B cell (primary cell): ENCODE results near the gene NTN1. TPM values are rescaled to one million over a fixed set of nuclear protein-coding genes. Genes with fewer than 3 reads are reported as not detected.

Experiments
- ATAC-seq: fragments of 200-7000 bp; cut with Tn5 transposase; one replicate; pipeline ENCODE4 v1.10.0; 2021; ENCODE audit warnings: low read depth, mild to moderate bottlenecking, moderate number of reproducible peaks, moderate library complexity
- CTCF ChIA-PET: fragments of 350-600 bp; sonication (Branson Sonifier 250); formaldehyde crosslinking; loops from one replicate; lab custom pipeline; 2021; ENCODE audit warnings: antibody characterized with exemption, inconsistent platforms; lab: Charles Lee
- POLR2A ChIA-PET: fragments of 350-600 bp; sonication (Branson Sonifier 250); formaldehyde crosslinking; loops from one replicate; lab custom pipeline; 2021; ENCODE audit warnings: antibody characterized with exemption; lab: Charles Lee
- DNase-seq: peaks from one replicate; pipeline ENCODE4 v3.0.0; 2013
- H2AFZ ChIP-seq: 2 replicates; pipeline ENCODE4 v1.6.1; 2012; ENCODE audit warnings: mild to moderate bottlenecking, low read depth, low read length; ENCODE audit not compliant: insufficient read depth, poor library complexity, severe bottlenecking
- H3K27ac ChIP-seq, 2 donors: 1 replicate in 1 of 2; 2 replicates in 1 of 2; pipeline ENCODE4 v1.5.1; 2012 to 2013; ENCODE audit warnings: low read length in 2 of 2, mild to moderate bottlenecking in 2 of 2, moderate library complexity in 1 of 2
- H3K27me3 ChIP-seq, 4 experiments: fragments of 200-600 bp in 1 of 4; sonication (generic) in 1 of 4; replicated peaks in 1 of 4; 1 replicate in 2 of 4; 2 replicates in 2 of 4; pipeline versions ENCODE4 v1.6.1 to v1.7.0; 2013 to 2016; ENCODE audit warnings: low read length in 3 of 4, mild to moderate bottlenecking in 2 of 4, mixed read lengths in 1 of 4, moderate library complexity in 1 of 4; ENCODE audit not compliant: insufficient read depth in 4 of 4, control insufficient read depth in 3 of 4; ENCODE audit errors: control extremely low read depth in 1 of 4
- H3K36me3 ChIP-seq, 2 experiments: replicated peaks in 1 of 2; 1 replicate in 1 of 2; 2 replicates in 1 of 2; pipeline versions ENCODE4 v1.6.1 to v1.7.1; 2013; ENCODE audit warnings: low read length in 1 of 2; ENCODE audit not compliant: insufficient read depth in 2 of 2, control insufficient read depth in 1 of 2; ENCODE audit errors: control extremely low read depth in 1 of 2, extremely low read depth in 1 of 2
- H3K4me1 ChIP-seq, 2 donors: fragments of 200-600 bp in 1 of 2; sonication (generic) in 1 of 2; 1 replicate in 1 of 2; 2 replicates in 1 of 2; pipeline versions ENCODE4 v1.5.1 to v1.6.1; 2013 to 2017; ENCODE audit warnings: low read length in 2 of 2; ENCODE audit not compliant: control insufficient read depth in 2 of 2, insufficient read depth in 2 of 2
- H3K4me2 ChIP-seq: replicated peaks from 2 replicates; pipeline ENCODE3; 2012; ENCODE audit warnings: mild to moderate bottlenecking, low read depth, low read length; ENCODE audit not compliant: poor library complexity, severe bottlenecking
- H3K4me3 ChIP-seq, 5 experiments: fragments of 200-600 bp in 1 of 5; sonication (generic) in 1 of 5; 1 replicate in 3 of 5; 2 replicates in 2 of 5; pipeline versions ENCODE4 v1.5.1 to v1.7.0; 2011 to 2016; ENCODE audit warnings: low read length in 4 of 5, mild to moderate bottlenecking in 4 of 5, low read depth in 2 of 5, control low read depth in 1 of 5, moderate library complexity in 1 of 5; ENCODE audit not compliant: insufficient read depth in 1 of 5; ENCODE audit errors: control extremely low read depth in 1 of 5, extremely low read depth in 1 of 5
- H3K79me2 ChIP-seq: fragments of 200-600 bp; sonication (generic); one replicate; pipeline ENCODE4 v1.6.0; 2016; ENCODE audit warnings: low read length; ENCODE audit not compliant: control insufficient read depth, insufficient read depth
- H3K9ac ChIP-seq: fragments of 200-600 bp; sonication (generic); 2 replicates; pipeline ENCODE4 v1.6.1; 2017; ENCODE audit warnings: mild to moderate bottlenecking, low read length, moderate library complexity
- H3K9me3 ChIP-seq, 3 donors: one replicate each; pipeline versions ENCODE4 v1.6.1 to v1.7.1; 2013; ENCODE audit warnings: low read length in 2 of 3; ENCODE audit not compliant: control insufficient read depth in 2 of 3, insufficient read depth in 1 of 3; ENCODE audit errors: control extremely low read depth in 1 of 3
- H4K20me1 ChIP-seq: 2 replicates; pipeline ENCODE4 v1.6.0; 2012; ENCODE audit warnings: mild to moderate bottlenecking, low read length; ENCODE audit not compliant: insufficient read depth, control insufficient read depth, poor library complexity, severe bottlenecking
- H3K27ac Mint-ChIP-seq: one replicate; pipeline ENCODE4 v1.8.0; 2021; ENCODE audit warnings: mixed read lengths
- H3K27me3 Mint-ChIP-seq: one replicate; pipeline ENCODE4 v1.8.0; 2021; ENCODE audit warnings: mixed read lengths
- H3K4me1 Mint-ChIP-seq: one replicate; pipeline ENCODE4 v1.8.0; 2021; ENCODE audit warnings: mixed read lengths
- H3K4me3 Mint-ChIP-seq: one replicate; pipeline ENCODE4 v1.8.0; 2021; ENCODE audit warnings: mixed read lengths
- H3K9me3 Mint-ChIP-seq: one replicate; pipeline ENCODE4 v1.8.0; 2022; ENCODE audit warnings: mixed read lengths; ENCODE audit not compliant: insufficient read depth
- EZH2 ChIP-seq: IDR thresholded peaks from 2 replicates; pipeline ENCODE4 v1.6.1; 2012; ENCODE audit warnings: borderline replicate concordance, low read depth, mild to moderate bottlenecking, moderate library complexity, low read length; ENCODE audit not compliant: insufficient read depth, poor library complexity, severe bottlenecking
- WGBS: methylation state at CpG from one replicate; pipeline ENCODE4 v1.1.5; 2013; ENCODE audit warnings: missing lambda C conversion rate; ENCODE audit not compliant: insufficient coverage; 5-methylcytosine and 5-hydroxymethylcytosine counted together
- intact Hi-C: fragments of 100-400 bp; cut with micrococcal nuclease; formaldehyde crosslinking; loops from one replicate; pipeline ENCODE4 v1.10.0; 2022
- polyA plus RNA-seq: library from polyadenylated mRNA; depleted of rRNA; stranded (reverse); fragments of >200 nt; gene quantifications from 2 replicates; pipeline ENCODE4 v1.2.3, GENCODE V29; 2012
- total RNA-seq, 2 donors: library from RNA; stranded (reverse); fragments of 120-200 nt in 1 of 2; gene quantifications; 1 replicate in 1 of 2; 2 replicates in 1 of 2; pipeline versions ENCODE4 v1.2.3 to v1.2.4, GENCODE V29; 2013 to 2022
- TF ChIP-seq, protein P1 (sequence below): fragments of 200-600 bp; IDR thresholded peaks from one replicate; pipeline ENCODE4 v1.8.0; 2022; ENCODE audit warnings: antibody characterized with exemption, mild to moderate bottlenecking

NTN1 gene
- total and polyA plus RNA-seq, 2 donors (not counting 1 experiment from before 2014, with no cell fraction given): 0.10 to 0.25 TPM

DNA sequence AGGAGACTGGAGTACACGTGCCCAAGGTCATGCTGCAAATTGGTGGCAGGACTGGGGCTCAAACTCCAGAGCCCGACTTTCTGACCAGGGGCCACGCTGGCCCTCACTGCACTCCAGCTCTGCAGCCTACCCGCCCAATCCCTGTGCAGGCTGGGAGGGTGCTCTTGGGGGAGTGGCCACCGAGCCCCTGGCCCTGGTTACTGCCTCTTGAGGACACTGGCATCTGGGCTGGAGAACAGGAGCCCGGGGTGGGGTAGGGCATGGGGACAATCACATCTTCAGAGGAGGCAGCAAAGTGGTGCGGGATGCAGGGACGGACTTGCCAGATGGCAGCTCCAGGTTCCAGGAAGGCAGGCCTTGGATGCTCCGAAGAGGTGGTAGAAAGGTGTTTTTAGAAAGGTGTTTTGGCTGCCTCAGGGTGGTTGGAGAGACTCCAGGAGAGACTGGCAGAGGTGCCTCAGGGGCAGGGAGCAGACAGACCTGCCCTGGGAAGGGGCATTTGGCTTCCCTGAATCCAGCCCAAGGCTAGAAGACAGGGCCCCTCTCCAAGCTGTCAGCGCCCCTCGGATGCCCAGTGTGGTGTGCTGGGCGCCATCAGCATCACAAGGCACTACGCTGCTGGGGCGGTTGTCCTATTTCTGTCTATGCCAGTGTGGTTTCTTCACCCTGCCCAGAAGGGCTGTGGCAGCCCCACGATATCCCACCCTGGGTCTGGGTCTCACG is 220.6 kb downstream of the NTN1 start:
- WGBS: 87% methylated on average over 16 of the region's 16 CpGs
- Histone ChIP-seq H3K4me2 (no peak overlapping the region), H3K9me3 (no peaks in the 10 kb centered on the region), H3K27ac (no peak overlapping the region), H3K79me2 (no peaks in the 10 kb centered on the region), H2AFZ (no peak overlapping the region), H3K27me3 (peaks cover 0 to 9% (median 0%) of the 10 kb centered on the region in 4 experiments), H3K4me3 (no peak overlapping the region), H3K9ac (no peak overlapping the region), H3K36me3 (no peaks in the 10 kb centered on the region), H3K4me1 (peaks cover 13 to 20% of the 10 kb centered on the region in 2 donors), H4K20me1 (no peaks in the 10 kb centered on the region)
- TF ChIP-seq, protein P1, sequence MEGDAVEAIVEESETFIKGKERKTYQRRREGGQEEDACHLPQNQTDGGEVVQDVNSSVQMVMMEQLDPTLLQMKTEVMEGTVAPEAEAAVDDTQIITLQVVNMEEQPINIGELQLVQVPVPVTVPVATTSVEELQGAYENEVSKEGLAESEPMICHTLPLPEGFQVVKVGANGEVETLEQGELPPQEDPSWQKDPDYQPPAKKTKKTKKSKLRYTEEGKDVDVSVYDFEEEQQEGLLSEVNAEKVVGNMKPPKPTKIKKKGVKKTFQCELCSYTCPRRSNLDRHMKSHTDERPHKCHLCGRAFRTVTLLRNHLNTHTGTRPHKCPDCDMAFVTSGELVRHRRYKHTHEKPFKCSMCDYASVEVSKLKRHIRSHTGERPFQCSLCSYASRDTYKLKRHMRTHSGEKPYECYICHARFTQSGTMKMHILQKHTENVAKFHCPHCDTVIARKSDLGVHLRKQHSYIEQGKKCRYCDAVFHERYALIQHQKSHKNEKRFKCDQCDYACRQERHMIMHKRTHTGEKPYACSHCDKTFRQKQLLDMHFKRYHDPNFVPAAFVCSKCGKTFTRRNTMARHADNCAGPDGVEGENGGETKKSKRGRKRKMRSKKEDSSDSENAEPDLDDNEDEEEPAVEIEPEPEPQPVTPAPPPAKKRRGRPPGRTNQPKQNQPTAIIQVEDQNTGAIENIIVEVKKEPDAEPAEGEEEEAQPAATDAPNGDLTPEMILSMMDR: no peak
- TF ChIP-seq EZH2: no peak
- peak overlapping the region; percentile 63 for H3K4me3 Mint-ChIP-seq
- CTCF ChIA-PET: no interaction called here
- DNase-seq (no peak), ATAC-seq (no peak)
- peaks cover 24% of the 10 kb centered on the region for H3K4me1 Mint-ChIP-seq
- no peaks in the 10 kb centered on the region for H3K9me3 Mint-ChIP-seq
- H3K27me3 Mint-ChIP-seq: peaks cover 3% of the 10 kb centered on the region
- POLR2A ChIA-PET: no interaction called here
- intact Hi-C loops: no loop called here
- H3K27ac Mint-ChIP-seq: peak overlapping the region; percentile 10

DNA sequence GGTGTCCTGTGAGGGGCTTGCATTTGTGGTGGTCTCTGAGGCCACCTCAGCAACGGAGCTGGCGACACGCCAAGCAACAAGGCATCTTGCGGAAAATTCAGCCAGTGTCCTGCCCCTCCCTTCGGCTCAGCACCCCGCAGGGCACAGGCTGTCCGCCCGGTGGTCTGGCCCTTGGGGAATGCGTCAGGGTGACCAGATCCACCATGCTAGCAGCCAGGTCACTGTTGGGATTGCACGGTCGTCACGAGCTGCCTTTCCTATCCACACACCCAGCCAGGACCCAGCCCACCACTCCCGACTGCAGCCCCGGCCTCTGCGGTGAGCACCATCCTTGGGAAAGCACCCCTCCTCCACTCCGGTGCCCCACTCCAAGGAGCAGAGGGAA is 221.2 kb downstream of the NTN1 start:
- H3K27ac Mint-ChIP-seq: no peak overlapping the region
- Histone ChIP-seq H3K36me3 (no peaks in the 10 kb centered on the region), H3K27me3 (peaks cover 0 to 9% (median 0%) of the 10 kb centered on the region in 4 experiments), H3K9ac (no peak overlapping the region), H2AFZ (no peak overlapping the region), H3K4me2 (no peak overlapping the region), H3K79me2 (no peaks in the 10 kb centered on the region), H3K9me3 (no peaks in the 10 kb centered on the region), H3K4me1 (peaks cover 13 to 20% of the 10 kb centered on the region in 2 donors), H3K27ac (no peak overlapping the region), H4K20me1 (no peaks in the 10 kb centered on the region), H3K4me3 (no peak overlapping the region)
- no peak for ATAC-seq
- H3K27me3 Mint-ChIP-seq: peaks cover 3% of the 10 kb centered on the region
- H3K9me3 Mint-ChIP-seq: no peaks in the 10 kb centered on the region
- DNase-seq: no peak
- 93% methylated on average over 9 of the region's 16 CpGs for WGBS
- CTCF ChIA-PET: no interaction called here
- peaks cover 23% of the 10 kb centered on the region for H3K4me1 Mint-ChIP-seq
- no peak overlapping the region for H3K4me3 Mint-ChIP-seq
- intact Hi-C loops: no loop called here
- TF ChIP-seq EZH2: no peak
- TF ChIP-seq, protein P1: no peak
- POLR2A ChIA-PET: no interaction called here
